Body of pancreas (tissue), 4 donors: ENCODE measurements around the gene SMIM13.

Experiments used
- CTCF ChIP-seq, 7 experiments: fragments of 450-650 bp in 4 of 7; fragments of 200-600 bp in 3 of 7; sonication (generic) in 3 of 7; IDR thresholded peaks; one replicate each; pipeline ENCODE4 v1.5.1; 2016 to 2019; ENCODE audit warnings: antibody characterized with exemption in 7 of 7
- POLR2A ChIP-seq, 3 donors: fragments of 450-650 bp; IDR thresholded peaks; one replicate each; pipeline ENCODE4 v1.6.1; 2016; ENCODE audit warnings: antibody characterized with exemption in 3 of 3, mild to moderate bottlenecking in 2 of 3

- TF ChIP-seq CTCF (IDR thresholded peaks at IDR 0.05): no peak
- TF ChIP-seq POLR2A (IDR thresholded peaks at IDR 0.05): no peak
Observed at GRCh38 chr6:11110921-11111768, 17.5 kb downstream of the SMIM13 start, which contains the start of gene ERVFRD-1.
